CD14-positive monocyte (primary cell): ENCODE data around the gene TNFAIP2. TPM values are rescaled to one million over a fixed set of nuclear protein-coding genes. Genes with fewer than 3 reads are reported as not detected.

ENCODE experiments used
- DNase-seq, 3 donors: peaks; one replicate each; pipeline ENCODE4 v3.0.0-alpha.2; 2011 to 2022
- H2AFZ ChIP-seq: 2 replicates; pipeline ENCODE4 v1.6.0; 2012; ENCODE audit warnings: mild to moderate bottlenecking, low read depth, low read length, inconsistent platforms; ENCODE audit not compliant: insufficient read depth, poor library complexity, severe bottlenecking
- H3K27ac ChIP-seq, 2 donors: 1 replicate in 1 of 2; 2 replicates in 1 of 2; pipeline ENCODE4 v1.5.1; 2012 to 2013; ENCODE audit warnings: low read length in 2 of 2, control low read depth in 1 of 2, inconsistent platforms in 1 of 2, low read depth in 1 of 2, mild to moderate bottlenecking in 1 of 2
- H3K27me3 ChIP-seq, 2 donors: one replicate each; pipeline versions ENCODE4 v1.6.0 to v1.6.1; 2011 to 2013; ENCODE audit warnings: low read length in 2 of 2; ENCODE audit not compliant: control insufficient read depth in 2 of 2, insufficient read depth in 2 of 2
- H3K36me3 ChIP-seq, 2 donors: replicated peaks in 1 of 2; 1 replicate in 1 of 2; 2 replicates in 1 of 2; pipeline versions ENCODE4 v1.5.1 to v1.6.1; 2012 to 2013; ENCODE audit warnings: low read length in 2 of 2, control low read depth in 1 of 2, inconsistent platforms in 1 of 2, mild to moderate bottlenecking in 1 of 2; ENCODE audit not compliant: insufficient read depth in 2 of 2, control insufficient read depth in 1 of 2
- H3K4me1 ChIP-seq, 2 donors: 1 replicate in 1 of 2; 2 replicates in 1 of 2; pipeline versions ENCODE4 v1.5.1 to v1.6.1; 2012 to 2013; ENCODE audit warnings: low read length in 2 of 2, control low read depth in 1 of 2, inconsistent platforms in 1 of 2, mild to moderate bottlenecking in 1 of 2, moderate library complexity in 1 of 2; ENCODE audit not compliant: insufficient read depth in 2 of 2, control insufficient read depth in 1 of 2
- H3K4me2 ChIP-seq: replicated peaks from 2 replicates; pipeline ENCODE3; 2012; ENCODE audit warnings: low read length, moderate library complexity, mild to moderate bottlenecking; ENCODE audit not compliant: poor library complexity, severe bottlenecking; ENCODE audit errors: extremely low read depth
- H3K4me3 ChIP-seq, 3 experiments: fragments of 200-600 bp in 1 of 3; sonication (generic) in 1 of 3; replicated peaks in 1 of 3; 1 replicate in 2 of 3; 2 replicates in 1 of 3; pipeline ENCODE4 v1.5.1; 2011 to 2013; ENCODE audit warnings: low read length in 3 of 3, mild to moderate bottlenecking in 3 of 3, control low read depth in 2 of 3, low read depth in 2 of 3, inconsistent platforms in 1 of 3, moderate library complexity in 1 of 3
- H3K79me2 ChIP-seq: 2 replicates; pipeline ENCODE4 v1.6.0; 2012; ENCODE audit warnings: mild to moderate bottlenecking, control low read depth, inconsistent platforms, low read length, moderate library complexity; ENCODE audit not compliant: insufficient read depth
- H3K9ac ChIP-seq: 2 replicates; pipeline ENCODE4 v1.6.0; 2017; ENCODE audit warnings: low read length, mild to moderate bottlenecking; ENCODE audit not compliant: insufficient read depth, poor library complexity, severe bottlenecking
- H3K9me3 ChIP-seq, 2 donors: replicated peaks in 1 of 2; 1 replicate in 1 of 2; 2 replicates in 1 of 2; pipeline versions ENCODE4 v1.5.1 to v1.6.1; 2012 to 2013; ENCODE audit warnings: low read length in 2 of 2, control low read depth in 1 of 2; ENCODE audit not compliant: control insufficient read depth in 1 of 2, insufficient read depth in 1 of 2
- H4K20me1 ChIP-seq: 2 replicates; pipeline ENCODE4 v1.6.0; 2012; ENCODE audit warnings: mild to moderate bottlenecking, low read length, control low read depth, moderate library complexity; ENCODE audit not compliant: insufficient read depth
- H3K27ac Mint-ChIP-seq, 7 donors: one replicate each; pipeline ENCODE4 v1.8.0; 2020; ENCODE audit warnings: mild to moderate bottlenecking in 7 of 7, mixed read lengths in 7 of 7, moderate library complexity in 6 of 7, inconsistent platforms in 2 of 7
- H3K27me3 Mint-ChIP-seq, 3 donors: one replicate each; pipeline ENCODE4 v1.8.0; 2021 to 2022; ENCODE audit warnings: low read depth in 3 of 3, mild to moderate bottlenecking in 3 of 3, mixed read lengths in 3 of 3, moderate library complexity in 3 of 3, inconsistent platforms in 1 of 3
- H3K36me3 Mint-ChIP-seq, 2 donors: one replicate each; pipeline ENCODE4 v1.8.0; 2020; ENCODE audit warnings: mixed read lengths in 2 of 2, inconsistent platforms in 1 of 2, mild to moderate bottlenecking in 1 of 2
- H3K4me1 Mint-ChIP-seq: one replicate; pipeline ENCODE4 v1.8.0; 2020; ENCODE audit warnings: mild to moderate bottlenecking, mixed read lengths
- H3K4me3 Mint-ChIP-seq, 2 donors: one replicate each; pipeline ENCODE4 v1.8.0; 2020; ENCODE audit warnings: mild to moderate bottlenecking in 2 of 2, mixed read lengths in 2 of 2, moderate library complexity in 1 of 2
- H3K9me3 Mint-ChIP-seq, 7 donors: one replicate each; pipeline ENCODE4 v1.8.0; 2020 to 2022; ENCODE audit warnings: mixed read lengths in 7 of 7, mild to moderate bottlenecking in 6 of 7, moderate library complexity in 6 of 7, inconsistent platforms in 2 of 7
- CTCF ChIP-seq: fragments of 200-600 bp; IDR thresholded peaks from one replicate; pipeline ENCODE4 v1.8.0; 2022; ENCODE audit warnings: antibody characterized with exemption, mild to moderate bottlenecking
- WGBS: methylation state at CpG from one replicate; pipeline ENCODE4 v1.1.5; 2013; ENCODE audit warnings: missing lambda C conversion rate; ENCODE audit not compliant: insufficient coverage; 5-methylcytosine and 5-hydroxymethylcytosine counted together
- intact Hi-C, 2 donors: fragments of 100-400 bp; cut with micrococcal nuclease; formaldehyde crosslinking; loops; one replicate each; pipeline versions ENCODE4 v1.15.0 to v1.15.1; 2023
- polyA plus RNA-seq, 3 donors: library from polyadenylated mRNA; depleted of rRNA in 1 of 3; unstranded in 2 of 3; stranded (reverse) in 1 of 3; fragments of 300-500 nt in 2 of 3; fragments of >200 nt in 1 of 3; fragmentation: Illumina TruSeq in 2 of 3; gene quantifications; 1 replicate in 2 of 3; 2 replicates in 1 of 3; pipeline ENCODE4 v1.2.3, GENCODE V29; 2012 to 2021

TNFAIP2 gene
- polyA plus RNA-seq, 3 donors, result 41.5 to 1,807 (median 50.8) TPM

GRCh38 chr14:103126873-103127304 is 3.6 kb downstream of the TNFAIP2 start:
- H3K4me1 Mint-ChIP-seq, result peaks cover 40% of the 10 kb centered on the region
- Histone ChIP-seq H3K9ac (no peak overlapping the region), H3K36me3 (peaks cover 64 to 68% of the 10 kb centered on the region in 2 donors), H3K27ac (no peak overlapping the region), H3K27me3 (no peaks in the 10 kb centered on the region), H2AFZ (no peak overlapping the region), H3K79me2 (peaks cover 89% of the 10 kb centered on the region), H3K4me3 (peak overlapping the region in 2 of 3 experiments; percentile 13 to 95), H3K4me1 (peaks cover 47 to 63% of the 10 kb centered on the region in 2 donors), H3K9me3 (no peaks in the 10 kb centered on the region), H3K4me2 (peak overlapping the region; percentile 84), H4K20me1 (peaks cover 83% of the 10 kb centered on the region)
- peaks cover 0 to 2% (median 0%) of the 10 kb centered on the region in 7 donors for H3K9me3 Mint-ChIP-seq
- intact Hi-C loops, result no loop called here
- no peak for DNase-seq
- peaks cover 0 to 1% (median 0%) of the 10 kb centered on the region in 3 donors for H3K27me3 Mint-ChIP-seq
- no peak overlapping the region for H3K27ac Mint-ChIP-seq
- peak overlapping the region in 1 of 2 donors; percentile 34 for H3K4me3 Mint-ChIP-seq
- peaks cover 59 to 73% of the 10 kb centered on the region in 2 donors for H3K36me3 Mint-ChIP-seq
- 79% methylated on average over 51 of the region's 62 CpGs for WGBS
- TF ChIP-seq CTCF, result no peak

DNA sequence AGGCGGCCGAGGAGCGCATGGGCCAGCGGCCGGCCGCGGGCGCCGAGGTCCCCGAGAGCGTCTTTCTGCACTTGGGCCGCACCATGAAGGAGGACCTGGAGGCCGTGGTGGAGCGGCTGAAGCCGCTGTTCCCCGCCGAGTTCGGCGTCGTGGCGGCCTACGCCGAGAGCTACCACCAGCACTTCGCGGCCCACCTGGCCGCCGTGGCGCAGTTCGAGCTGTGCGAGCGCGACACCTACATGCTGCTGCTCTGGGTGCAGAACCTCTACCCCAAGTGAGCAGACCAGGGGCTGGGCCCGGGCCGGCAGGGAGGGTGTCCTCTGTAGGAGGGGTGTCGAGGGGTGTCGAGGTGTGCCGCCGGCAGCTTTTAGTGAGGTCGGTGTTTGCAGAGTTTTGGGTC is 4.1 kb downstream of the TNFAIP2 start:
- intact Hi-C loops, result no loop called here
- Histone ChIP-seq H3K9ac (no peak overlapping the region), H3K79me2 (peaks cover 89% of the 10 kb centered on the region), H3K4me1 (peaks cover 42 to 58% of the 10 kb centered on the region in 2 donors), H3K4me3 (peak overlapping the region in 1 of 3 experiments; percentile 44), H2AFZ (no peak overlapping the region), H3K27ac (peak overlapping the region in 1 of 2 donors; percentile 14), H3K9me3 (no peaks in the 10 kb centered on the region), H3K27me3 (no peaks in the 10 kb centered on the region), H4K20me1 (peaks cover 88% of the 10 kb centered on the region), H3K36me3 (peaks cover 68 to 73% of the 10 kb centered on the region in 2 donors), H3K4me2 (peak overlapping the region; percentile 34)
- H3K36me3 Mint-ChIP-seq, result peaks cover 63 to 78% of the 10 kb centered on the region in 2 donors
- no peak overlapping the region for H3K4me3 Mint-ChIP-seq
- H3K27ac Mint-ChIP-seq, result no peak overlapping the region
- H3K27me3 Mint-ChIP-seq, result peaks cover 0 to 1% (median 0%) of the 10 kb centered on the region in 3 donors
- DNase-seq, result no peak
- peaks cover 36% of the 10 kb centered on the region for H3K4me1 Mint-ChIP-seq
- TF ChIP-seq CTCF, result no peak
- peaks cover 0 to 2% (median 0%) of the 10 kb centered on the region in 7 donors for H3K9me3 Mint-ChIP-seq
- 97% methylated on average over 21 of the region's 39 CpGs for WGBS
